Measurements from ENCODE around the gene WARS2. TPM values are rescaled to one million over a fixed set of nuclear protein-coding genes. Genes with fewer than 3 reads are reported as not detected.

Gene WARS2
- total RNA-seq, 1 donor: 23.9 TPM

- TF ChIP-seq CTCF (IDR thresholded peaks at IDR 0.05; ENCODE audit: extremely low read depth, low read depth, low read length): no peak
- H3K4me1 ChIP-seq (ENCODE audit: insufficient read depth, low read length): peaks cover 6% of the 10 kb centered on the region
- H2AFZ ChIP-seq (ENCODE audit: low read length): no peak overlapping the region
- H3K36me3 ChIP-seq (ENCODE audit: insufficient read depth, low read length): no peaks in the 10 kb centered on the region
- H3K27me3 ChIP-seq (ENCODE audit: insufficient read depth, low read length): no peaks in the 10 kb centered on the region
- H3K4me3 ChIP-seq (ENCODE audit: insufficient read depth, low read length): no peak overlapping the region
- H3K9me3 ChIP-seq (ENCODE audit: low read depth, low read length): no peaks in the 10 kb centered on the region
- peaks cover 2% of the 10 kb centered on the region for H3K79me2 ChIP-seq (ENCODE audit: insufficient read depth, low read length)
- H4K20me1 ChIP-seq (ENCODE audit: insufficient read depth, low read length): no peaks in the 10 kb centered on the region
- no peak overlapping the region for H3K4me2 ChIP-seq (ENCODE audit: insufficient read depth, low read length)
- H3K27ac ChIP-seq (ENCODE audit: low read depth, low read length): no peak overlapping the region
- DNase-seq (ENCODE audit: insufficient read length, low spot score, missing footprints): no peak
Measured at GRCh38 chr1:119146466-119146865, 6.0 kb upstream of the WARS2 start.

DNA sequence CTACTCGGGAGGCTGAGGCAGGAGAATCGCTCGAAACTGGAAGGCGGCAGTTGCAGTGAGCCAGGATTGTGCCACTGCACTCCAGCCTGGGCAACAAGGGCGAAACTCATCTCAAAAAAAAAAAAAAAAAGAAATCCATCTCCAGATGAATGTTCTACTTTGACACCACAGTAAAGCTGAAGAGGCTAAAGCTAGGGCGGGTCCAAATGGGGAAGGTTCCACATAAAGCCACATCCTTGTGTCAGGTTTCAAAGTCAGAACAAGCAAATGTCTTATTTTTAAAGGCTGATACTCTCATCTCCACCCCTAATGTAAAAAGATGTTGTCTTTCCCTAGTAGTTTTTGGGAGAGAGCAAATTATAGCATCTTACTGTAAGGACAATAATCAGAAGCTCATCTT is 4.4 kb upstream of the WARS2 start:
- no peak for DNase-seq (ENCODE audit: insufficient read length, low spot score, missing footprints)

DNA sequence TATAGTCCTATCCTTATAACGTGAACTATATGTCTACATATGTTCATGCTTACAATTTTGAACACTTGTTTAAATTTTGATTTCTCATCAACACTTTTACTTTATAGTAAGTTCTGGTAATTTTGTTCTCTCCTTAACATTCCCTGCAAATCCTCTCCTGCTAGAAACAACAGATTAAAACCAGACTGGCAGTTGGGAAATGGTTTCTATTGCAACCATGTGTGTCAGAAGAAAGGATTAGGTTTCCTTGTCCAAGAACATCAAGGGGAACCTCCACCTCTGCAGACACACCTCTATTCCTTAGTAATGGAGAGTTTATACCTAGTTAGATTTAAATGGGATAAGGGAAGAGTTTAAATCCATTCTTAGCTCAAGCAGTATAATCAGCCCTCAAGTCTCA is 3.3 kb upstream of the WARS2 start:
- Histone ChIP-seq H3K79me2 (ENCODE audit: insufficient read depth, low read length) (peaks cover 15% of the 10 kb centered on the region), H3K36me3 (ENCODE audit: insufficient read depth, low read length) (no peaks in the 10 kb centered on the region), H3K4me1 (ENCODE audit: insufficient read depth, low read length) (peaks cover 20% of the 10 kb centered on the region), H3K9me3 (ENCODE audit: low read depth, low read length) (no peaks in the 10 kb centered on the region), H2AFZ (ENCODE audit: low read length) (no peak overlapping the region), H3K4me3 (ENCODE audit: insufficient read depth, low read length) (no peak overlapping the region), H4K20me1 (ENCODE audit: insufficient read depth, low read length) (no peaks in the 10 kb centered on the region), H3K4me2 (ENCODE audit: insufficient read depth, low read length) (no peak overlapping the region), H3K27me3 (ENCODE audit: insufficient read depth, low read length) (no peaks in the 10 kb centered on the region), H3K27ac (ENCODE audit: low read depth, low read length) (no peak overlapping the region)
- no peak for TF ChIP-seq CTCF (IDR thresholded peaks at IDR 0.05; ENCODE audit: extremely low read depth, low read depth, low read length)
- no peak for DNase-seq (ENCODE audit: insufficient read length, low spot score, missing footprints)

More for the DNA sequence above, 4.4 kb upstream of the WARS2 start:
- H4K20me1 ChIP-seq (ENCODE audit: insufficient read depth, low read length): no peaks in the 10 kb centered on the region
- no peaks in the 10 kb centered on the region for H3K27me3 ChIP-seq (ENCODE audit: insufficient read depth, low read length)
- H3K36me3 ChIP-seq (ENCODE audit: insufficient read depth, low read length): no peaks in the 10 kb centered on the region
- H3K79me2 ChIP-seq (ENCODE audit: insufficient read depth, low read length): peaks cover 10% of the 10 kb centered on the region
- no peak overlapping the region for H3K4me3 ChIP-seq (ENCODE audit: insufficient read depth, low read length)
- no peak overlapping the region for H3K4me2 ChIP-seq (ENCODE audit: insufficient read depth, low read length)
- H3K4me1 ChIP-seq (ENCODE audit: insufficient read depth, low read length): peaks cover 13% of the 10 kb centered on the region
- H3K27ac ChIP-seq (ENCODE audit: low read depth, low read length): no peak overlapping the region
- no peak overlapping the region for H2AFZ ChIP-seq (ENCODE audit: low read length)
- no peaks in the 10 kb centered on the region for H3K9me3 ChIP-seq (ENCODE audit: low read depth, low read length)
- TF ChIP-seq CTCF (IDR thresholded peaks at IDR 0.05; ENCODE audit: extremely low read depth, low read depth, low read length): no peak

- Histone ChIP-seq H4K20me1 (ENCODE audit: insufficient read depth, low read length) (no peaks in the 10 kb centered on the region), H3K36me3 (ENCODE audit: insufficient read depth, low read length) (no peaks in the 10 kb centered on the region), H3K4me1 (ENCODE audit: insufficient read depth, low read length) (peaks cover 14% of the 10 kb centered on the region), H3K4me3 (ENCODE audit: insufficient read depth, low read length) (no peak overlapping the region), H3K27ac (ENCODE audit: low read depth, low read length) (no peak overlapping the region), H2AFZ (ENCODE audit: low read length) (no peak overlapping the region), H3K4me2 (ENCODE audit: insufficient read depth, low read length) (peak overlapping the region; percentile 93), H3K79me2 (ENCODE audit: insufficient read depth, low read length) (peaks cover 22% of the 10 kb centered on the region), H3K9me3 (ENCODE audit: low read depth, low read length) (no peaks in the 10 kb centered on the region), H3K27me3 (ENCODE audit: insufficient read depth, low read length) (no peaks in the 10 kb centered on the region)
- no peak for DNase-seq (ENCODE audit: insufficient read length, low spot score, missing footprints)
- no peak for TF ChIP-seq CTCF (IDR thresholded peaks at IDR 0.05; ENCODE audit: extremely low read depth, low read depth, low read length)
Measured at GRCh38 chr1:119141660-119142059, 1.2 kb upstream of the WARS2 start.

Data from osteoblast (primary cell).